ENCODE results near the gene RBBP8NL. TPM values are rescaled to one million over a fixed set of nuclear protein-coding genes. Genes with fewer than 3 reads are reported as not detected.

Gene RBBP8NL
- total and polyA plus RNA-seq, 9 of the 15 experiments (the other 6 are each of a cell fraction or from before 2014, with no cell fraction given), result not detected

GRCh38 chr20:62476056-62476838, 48.9 kb upstream of the RBBP8NL start (continued):
- TF ChIP-seq GTF2B (IDR thresholded peaks at IDR 0.05; ENCODE audit: extremely low read depth, insufficient read length) (no peak), PCBP1 (IDR thresholded peaks at IDR 0.05; ENCODE audit: low read depth, low read length, poor library complexity, severe bottlenecking) (no peak), ZNF232 (CRISPR knock-in tag; IDR thresholded peaks at IDR 0.05) (peak; percentile 96), PHTF2 (CRISPR knock-in tag; IDR thresholded peaks at IDR 0.05) (no peak), PBX2 (CRISPR knock-in tag; IDR thresholded peaks at IDR 0.05; ENCODE audit: low read depth) (no peak), PBX2 (tag; conservative IDR thresholded peaks at IDR 0.05; ENCODE audit: low read depth) (no peak), CUX1 (CRISPR knock-in tag; IDR thresholded peaks at IDR 0.05) (no peak), ZNF699 (CRISPR knock-in tag; IDR thresholded peaks at IDR 0.05; ENCODE audit: insufficient replicate concordance) (no peak), ZNF175 (CRISPR knock-in tag; IDR thresholded peaks at IDR 0.05; ENCODE audit: low read depth) (no peak), ZHX1 (conservative IDR thresholded peaks at IDR 0.05; ENCODE audit: low read length) (no peak), FOXA3 (CRISPR knock-in tag; conservative IDR thresholded peaks at IDR 0.05 in 1 of 2, IDR thresholded peaks at IDR 0.05 in 1 of 2) (peak in 1 of 2 experiments; percentile 85; a peak in 1 of 4 replicates), NBN (IDR thresholded peaks at IDR 0.05; ENCODE audit: low read depth) (no peak), BRF2 (IDR thresholded peaks at IDR 0.05; ENCODE audit: borderline replicate concordance, insufficient read depth, insufficient read length) (no peak)

All from K562 (cell line).